ENCODE data around the gene MMP25. TPM values are rescaled to one million over a fixed set of nuclear protein-coding genes. Genes with fewer than 3 reads are reported as not detected.
A peak's percentile ranks its signal among the peaks of the same experiment; 100 is the strongest.
"Not testable (repeated sequence)": the region's sequence is repeated elsewhere in the genome, so short reads cannot be mapped to it uniquely, and the experiment has no call there.

MMP25 gene
- total RNA-seq, 3 donors from 2014 or later (not counting 1 experiment from before 2014, with no cell fraction given), result 2.0 to 62.2 (median 5.6) TPM

- WGBS (ENCODE audit: insufficient coverage), result 97% methylated on average over 17 of the region's 17 CpGs
- Histone ChIP-seq H3K36me3 (ENCODE audit: control insufficient read depth, insufficient read depth, low read length) (no peaks in the 10 kb centered on the region), H3K27me3 (ENCODE audit: control insufficient read depth, insufficient read depth, low read length) (no peaks in the 10 kb centered on the region), H3K9me3 (ENCODE audit: control insufficient read depth, insufficient read depth, low read length) (peaks cover 6% of the 10 kb centered on the region), H3K4me3 (ENCODE audit: low read length) (no peak overlapping the region), H3K27ac (ENCODE audit: low read length) (no peak overlapping the region), H3K4me1 (ENCODE audit: control insufficient read depth, insufficient read depth, low read length) (peaks cover 62% of the 10 kb centered on the region)
- DNase-seq (no peak), ATAC-seq (no peak)
- H3K27ac Mint-ChIP-seq, result peak overlapping the region in 1 of 2 donors; percentile 57
- TF ChIP-seq CTCF (IDR thresholded peaks at IDR 0.05), result no peak
- H3K4me3 Mint-ChIP-seq, result no peak overlapping the region
- H3K36me3 Mint-ChIP-seq, result peaks cover 6% of the 10 kb centered on the region
- no peaks in the 10 kb centered on the region for H3K9me3 Mint-ChIP-seq
- no peaks in the 10 kb centered on the region for H3K27me3 Mint-ChIP-seq (ENCODE audit: low read depth in 2 of 2)
- H3K4me1 Mint-ChIP-seq, result peaks cover 54 to 72% of the 10 kb centered on the region in 2 donors
- intact Hi-C loops (cut with micrococcal nuclease), result no loop called here
Measured at GRCh38 chr16:3080024-3080423, 33.7 kb downstream of the MMP25 start.

GRCh38 chr16:3081957-3082356, 35.6 kb downstream of the MMP25 start:
- 98% methylated on average over 13 of the region's 13 CpGs for WGBS (ENCODE audit: insufficient coverage)
- not testable (repeated sequence) for H3K27ac Mint-ChIP-seq

GRCh38 chr16:3083408-3083807, 37.0 kb downstream of the MMP25 start:
- intact Hi-C loops (cut with micrococcal nuclease), result not testable (repeated sequence)

More at GRCh38 chr16:3081957-3082356, 35.6 kb downstream of the MMP25 start:
- DNase-seq; H3K36me3 Mint-ChIP-seq; H3K9me3 ChIP-seq (ENCODE audit: control insufficient read depth, insufficient read depth, low read length); H3K27me3 ChIP-seq (ENCODE audit: control insufficient read depth, insufficient read depth, low read length); intact Hi-C loops (cut with micrococcal nuclease); H3K27ac ChIP-seq (ENCODE audit: low read length); H3K9me3 Mint-ChIP-seq; H3K27me3 Mint-ChIP-seq (ENCODE audit: low read depth in 2 of 2); ATAC-seq; H3K4me3 Mint-ChIP-seq; H3K36me3 ChIP-seq (ENCODE audit: control insufficient read depth, insufficient read depth, low read length); H3K4me3 ChIP-seq (ENCODE audit: low read length): not testable (repeated sequence)
- H3K4me1 ChIP-seq (ENCODE audit: control insufficient read depth, insufficient read depth, low read length), result peaks cover 61% of the 10 kb centered on the region
- peaks cover 53 to 70% of the 10 kb centered on the region in 2 donors for H3K4me1 Mint-ChIP-seq

GRCh38 chr16:3084491-3084890, 38.1 kb downstream of the MMP25 start:
- H3K27me3 Mint-ChIP-seq (ENCODE audit: low read depth in 2 of 2), result no peaks in the 10 kb centered on the region
- Histone ChIP-seq H3K4me3 (ENCODE audit: low read length) (no peak overlapping the region), H3K36me3 (ENCODE audit: control insufficient read depth, insufficient read depth, low read length) (no peaks in the 10 kb centered on the region), H3K9me3 (ENCODE audit: control insufficient read depth, insufficient read depth, low read length) (peaks cover 2% of the 10 kb centered on the region), H3K27ac (ENCODE audit: low read length) (no peak overlapping the region), H3K4me1 (ENCODE audit: control insufficient read depth, insufficient read depth, low read length) (peaks cover 62% of the 10 kb centered on the region), H3K27me3 (ENCODE audit: control insufficient read depth, insufficient read depth, low read length) (no peaks in the 10 kb centered on the region)
- intact Hi-C loops (cut with micrococcal nuclease), result no loop called here
- no peaks in the 10 kb centered on the region for H3K9me3 Mint-ChIP-seq
- no peak overlapping the region for H3K4me3 Mint-ChIP-seq
- ATAC-seq (no peak), DNase-seq (no peak)
- H3K36me3 Mint-ChIP-seq, result no peaks in the 10 kb centered on the region
- WGBS (ENCODE audit: insufficient coverage), result 100% methylated on average over 1 of the region's 1 CpG
- TF ChIP-seq CTCF (IDR thresholded peaks at IDR 0.05), result no peak
- H3K4me1 Mint-ChIP-seq, result peaks cover 49 to 68% of the 10 kb centered on the region in 2 donors
- H3K27ac Mint-ChIP-seq, result peak overlapping the region; percentile 38 to 65

More at GRCh38 chr16:3083408-3083807, 37.0 kb downstream of the MMP25 start:
- not testable (repeated sequence) for H3K4me3 Mint-ChIP-seq; H3K27ac ChIP-seq (ENCODE audit: low read length); H3K9me3 Mint-ChIP-seq; H3K4me3 ChIP-seq (ENCODE audit: low read length); DNase-seq; H3K9me3 ChIP-seq (ENCODE audit: control insufficient read depth, insufficient read depth, low read length); ATAC-seq; H3K36me3 ChIP-seq (ENCODE audit: control insufficient read depth, insufficient read depth, low read length); H3K27me3 ChIP-seq (ENCODE audit: control insufficient read depth, insufficient read depth, low read length); H3K27me3 Mint-ChIP-seq (ENCODE audit: low read depth in 2 of 2); H3K36me3 Mint-ChIP-seq
- peaks cover 61% of the 10 kb centered on the region for H3K4me1 ChIP-seq (ENCODE audit: control insufficient read depth, insufficient read depth, low read length)
- H3K27ac Mint-ChIP-seq, result peak overlapping the region in 1 of 2 donors; percentile 65
- 98% methylated on average over 8 of the region's 8 CpGs for WGBS (ENCODE audit: insufficient coverage)
- H3K4me1 Mint-ChIP-seq, result peaks cover 52 to 70% of the 10 kb centered on the region in 2 donors

Data from natural killer cell (primary cell).